Aorta (tissue), 5 donors: ENCODE results near the gene TTLL5. TPM values are rescaled to one million over a fixed set of nuclear protein-coding genes. Genes with fewer than 3 reads are reported as not detected.

Experiments used
- ATAC-seq: fragments of 200-7000 bp; cut with Tn5 transposase; one replicate; pipeline ENCODE4 v1.9.1; 2022; ENCODE audit warnings: moderate library complexity; ENCODE audit not compliant: low FRiP score
- DNase-seq, 2 donors: peaks; one replicate each; pipeline ENCODE4 v3.0.0-alpha.2; 2020
- H3K27ac ChIP-seq, 2 donors: one replicate each; pipeline ENCODE4 v1.5.1; 2013; ENCODE audit warnings: low read length in 2 of 2, mild to moderate bottlenecking in 2 of 2, moderate library complexity in 2 of 2, control low read depth in 1 of 2, inconsistent platforms in 1 of 2, low read depth in 1 of 2
- H3K27me3 ChIP-seq, 2 donors: one replicate each; pipeline ENCODE4 v1.6.1; 2013; ENCODE audit warnings: control low read depth in 1 of 2, low read length in 1 of 2, mild to moderate bottlenecking in 1 of 2, moderate library complexity in 1 of 2; ENCODE audit not compliant: insufficient read depth in 2 of 2, control insufficient read depth in 1 of 2
- H3K36me3 ChIP-seq, 2 donors: one replicate each; pipeline ENCODE4 v1.6.1; 2013; ENCODE audit warnings: control low read depth in 1 of 2, low read length in 1 of 2, mild to moderate bottlenecking in 1 of 2; ENCODE audit not compliant: insufficient read depth in 2 of 2, control insufficient read depth in 1 of 2
- H3K4me1 ChIP-seq, 2 donors: one replicate each; pipeline ENCODE4 v1.6.1; 2013; ENCODE audit warnings: low read length in 2 of 2, control low read depth in 1 of 2, mild to moderate bottlenecking in 1 of 2, moderate library complexity in 1 of 2; ENCODE audit not compliant: insufficient read depth in 2 of 2, control insufficient read depth in 1 of 2
- H3K4me3 ChIP-seq, 2 donors: one replicate each; pipeline ENCODE4 v1.5.1; 2013; ENCODE audit warnings: low read length in 2 of 2, control low read depth in 1 of 2, mild to moderate bottlenecking in 1 of 2
- H3K9me3 ChIP-seq: one replicate; pipeline ENCODE4 v1.6.1; 2013; ENCODE audit warnings: mild to moderate bottlenecking, low read length; ENCODE audit not compliant: control insufficient read depth
- WGBS, 2 donors: extraction: QIAGEN DNeasy Blood & Tissue Kit; methylation state at CpG; one replicate each; pipeline ENCODE4 v1.1.7; 2013; 5-methylcytosine and 5-hydroxymethylcytosine counted together
- intact Hi-C, 2 donors: fragments of 100-400 bp; cut with DNase I; formaldehyde crosslinking; loops; one replicate each; pipeline versions ENCODE4 v1.14.2 to v1.15.0; 2022
- polyA plus RNA-seq, 2 donors: library from polyadenylated mRNA; stranded (reverse); fragments of 200-250 nt; gene quantifications; one replicate each; pipeline ENCODE4 v1.2.3, GENCODE V29; 2013
- total RNA-seq, 2 donors: library from RNA; stranded (reverse); fragmentation: NEBNext Ultra II Directional; extraction: Animal tissue kit (Norgen Biotek cat#: 25700); gene quantifications; one replicate each; pipeline ENCODE4 v1.2.1, GENCODE V29; 2021
- donor health status: healthy with polysubstance abuse.
- donor health status: Bipolar disorder and iron deficiency.
- donor health status: DM: no; HTN: no; CAD: no.
- donor health status: DM: no; HTN: no; CAD: no.
- donor health status: DM: yes; HTN: yes; CAD: no.

TTLL5 gene
- total and polyA plus RNA-seq, 4 donors = 7.7 to 40.8 (median 22.8) TPM

DNA sequence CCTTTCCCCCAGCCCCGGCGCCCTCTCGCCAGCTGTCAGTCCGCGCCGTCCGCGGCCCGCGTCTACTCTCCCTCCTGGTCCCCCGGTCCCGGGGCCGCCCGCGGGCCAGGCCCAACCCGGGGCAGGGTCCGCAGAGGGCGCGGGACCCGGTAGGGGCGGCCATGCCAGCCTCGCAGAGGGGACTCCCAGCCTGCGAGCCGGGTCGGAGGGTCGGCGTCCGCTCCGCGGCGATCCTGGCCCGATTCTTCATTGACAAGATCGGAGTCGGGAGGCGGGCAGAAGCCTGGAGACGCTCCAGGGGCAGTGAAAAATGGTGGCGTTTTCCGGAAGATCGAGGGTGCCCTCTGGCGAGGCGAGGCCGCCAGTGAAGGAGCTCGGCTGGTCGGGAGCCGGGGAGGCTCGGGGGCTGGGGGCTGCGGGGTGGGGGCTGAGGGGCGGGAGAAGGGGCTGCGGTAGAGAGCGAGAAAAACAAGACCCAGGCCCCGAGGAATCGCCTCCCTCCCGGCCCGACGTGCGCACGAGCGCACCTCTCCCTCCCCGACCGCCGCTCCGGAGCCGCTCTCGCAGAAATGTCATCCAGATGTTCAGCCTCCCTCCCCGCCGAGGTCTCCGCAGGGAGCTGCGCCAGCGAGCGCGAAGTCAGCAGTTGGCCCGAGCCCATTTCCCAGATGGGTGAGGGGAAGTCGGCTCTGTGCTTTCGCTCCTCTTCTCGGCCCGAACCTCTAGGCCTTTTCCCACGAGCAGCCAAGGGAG lies 321.4 kb downstream of the TTLL5 start:
- ATAC-seq (peak; percentile 85), DNase-seq (peak; percentile 89 to 95)
- H3K27me3 ChIP-seq = no peaks in the 10 kb centered on the region
- H3K36me3 ChIP-seq = no peaks in the 10 kb centered on the region
- H3K4me3 ChIP-seq = peak overlapping the region; percentile 84 to 92
- peaks cover 2 to 3% of the 10 kb centered on the region in 2 donors for H3K4me1 ChIP-seq
- H3K9me3 ChIP-seq = no peaks in the 10 kb centered on the region
- WGBS, 2 donors = 0 to 1% methylated on average over 52 to 77 of the region's 77 CpGs
- H3K27ac ChIP-seq = peak overlapping the region; percentile 95 to 99
- intact Hi-C loops = loop anchor here (1.0 to 5.0 kb wide), 5 partner anchors 13 to 272 kb away; no protein-coding TSS in a partner anchor

- Histone ChIP-seq H3K4me1 (peaks cover 2 to 4% of the 10 kb centered on the region in 2 donors), H3K4me3 (no peak overlapping the region), H3K36me3 (no peaks in the 10 kb centered on the region), H3K9me3 (no peaks in the 10 kb centered on the region), H3K27me3 (no peaks in the 10 kb centered on the region), H3K27ac (peak overlapping the region; percentile 76 to 99)
- intact Hi-C loops = loop anchor here (2.0 to 5.0 kb wide), 2 partner anchors 76 to 272 kb away; no protein-coding TSS in a partner anchor
- no peak for ATAC-seq
- DNase-seq = no peak
- WGBS, 2 donors = 29 to 36% methylated on average over 7 of the region's 7 CpGs
These were observed 321.9 kb downstream of the TTLL5 start for GRCh38 chr14:75983019-75983358.

DNA sequence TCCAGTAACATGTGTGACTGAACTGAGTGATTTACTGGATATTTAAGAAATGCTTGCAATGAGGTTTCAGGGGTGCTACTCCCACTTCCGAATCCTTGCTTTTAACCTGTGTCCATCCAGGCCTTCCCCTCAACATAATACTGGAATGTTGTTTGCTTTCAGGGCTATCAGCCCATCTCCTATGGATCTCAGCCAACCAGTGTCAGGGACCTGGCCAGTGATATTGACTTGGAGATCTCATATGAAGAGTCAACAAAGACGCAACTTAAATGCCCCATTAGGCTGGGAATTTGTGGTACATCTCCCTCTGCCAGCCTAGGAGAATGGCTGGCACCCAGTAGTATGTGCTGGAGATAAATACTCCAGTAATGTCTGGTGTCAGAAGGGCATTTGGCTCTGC lies 323.6 kb downstream of the TTLL5 start:
- no peaks in the 10 kb centered on the region for H3K9me3 ChIP-seq
- intact Hi-C loops = loop anchor here in 1 of 2 donors (5.0 kb wide), 1 partner anchor 77 kb away; no protein-coding TSS in a partner anchor
- peaks cover 6 to 7% of the 10 kb centered on the region in 2 donors for H3K4me1 ChIP-seq
- H3K27me3 ChIP-seq = no peaks in the 10 kb centered on the region
- 31 to 43% methylated on average over 2 of the region's 2 CpGs for WGBS, 2 donors
- no peak overlapping the region for H3K4me3 ChIP-seq
- H3K36me3 ChIP-seq = peaks cover 0 to under 1% of the 10 kb centered on the region in 2 donors
- H3K27ac ChIP-seq = peak overlapping the region in 1 of 2 donors; percentile 62
- no peak for DNase-seq
- no peak for ATAC-seq

- peaks cover 8 to 9% of the 10 kb centered on the region in 2 donors for H3K4me1 ChIP-seq
- 0% methylated on average over 52 of the region's 52 CpGs for WGBS, 2 donors
- H3K27ac ChIP-seq = peak within 1 kb of the TSS; percentile 54 to 81
- ATAC-seq (peak; percentile 72), DNase-seq (peak; percentile 96 to 99)
- no peaks in the 10 kb centered on the region for H3K27me3 ChIP-seq
- intact Hi-C loops = no loop called here
- H3K4me3 ChIP-seq = peak within 1 kb of the TSS; percentile 78 to 91
- H3K36me3 ChIP-seq = peaks cover 0 to 1% of the 10 kb centered on the region in 2 donors
- H3K9me3 ChIP-seq = no peaks in the 10 kb centered on the region
These were observed 324.8 kb downstream of the TTLL5 start, which contains the start of gene IFT43 for GRCh38 chr14:75985618-75986438. Gene IFT43 (plus strand): TSS chr14:75985763. CDS start chr14:75985787, 24 bp downstream.

DNA sequence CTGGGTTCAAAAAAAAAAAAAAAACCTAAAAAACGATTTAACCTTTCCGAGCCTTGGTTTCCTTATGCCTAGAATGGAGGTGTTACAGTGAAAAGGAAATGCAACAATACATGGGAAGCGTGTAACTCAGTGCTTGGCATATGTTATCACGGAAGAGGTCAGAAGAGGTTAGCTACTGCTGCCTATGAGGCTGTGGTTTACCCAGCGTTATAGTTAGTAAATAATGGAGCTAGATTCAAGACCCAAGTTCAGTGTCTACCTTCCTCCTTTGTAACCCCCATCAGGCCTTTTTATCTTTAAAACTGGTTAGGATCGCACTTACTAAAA lies 325.4 kb downstream of the TTLL5 start:
- H3K4me3 ChIP-seq = peak overlapping the region; percentile 78 to 91
- H3K4me1 ChIP-seq = peaks cover 8 to 9% of the 10 kb centered on the region in 2 donors
- ATAC-seq (no peak), DNase-seq (no peak)
- H3K9me3 ChIP-seq = no peaks in the 10 kb centered on the region
- H3K27me3 ChIP-seq = no peaks in the 10 kb centered on the region
- intact Hi-C loops = no loop called here
- no peak overlapping the region for H3K27ac ChIP-seq
- peaks cover 0 to 1% of the 10 kb centered on the region in 2 donors for H3K36me3 ChIP-seq
- 5 to 8% methylated on average over 6 of the region's 6 CpGs for WGBS, 2 donors

- no peak for DNase-seq
- Histone ChIP-seq H3K27ac (peak overlapping the region in 1 of 2 donors; percentile 34), H3K4me3 (no peak overlapping the region), H3K4me1 (peaks cover 8 to 9% of the 10 kb centered on the region in 2 donors), H3K36me3 (peaks cover 0 to 1% of the 10 kb centered on the region in 2 donors), H3K9me3 (no peaks in the 10 kb centered on the region), H3K27me3 (no peaks in the 10 kb centered on the region)
- intact Hi-C loops = no loop called here
- 65 to 67% methylated on average over 3 of the region's 3 CpGs for WGBS, 2 donors
- no peak for ATAC-seq
These were observed 326.3 kb downstream of the TTLL5 start for GRCh38 chr14:75987201-75987970.

GRCh38 chr14:75989134-75989533 lies 328.1 kb downstream of the TTLL5 start:
- peaks cover 8 to 13% of the 10 kb centered on the region in 2 donors for H3K4me1 ChIP-seq
- H3K4me3 ChIP-seq = no peak overlapping the region
- intact Hi-C loops = no loop called here
- ATAC-seq (peak; percentile 82), DNase-seq (peak in 1 of 2 donors; percentile 67)
- peaks cover 0 to 1% of the 10 kb centered on the region in 2 donors for H3K36me3 ChIP-seq
- H3K27me3 ChIP-seq = no peaks in the 10 kb centered on the region
- WGBS, 2 donors = 8 to 13% methylated on average over 6 of the region's 6 CpGs
- no peaks in the 10 kb centered on the region for H3K9me3 ChIP-seq
- peak overlapping the region; percentile 68 to 99 for H3K27ac ChIP-seq

DNA sequence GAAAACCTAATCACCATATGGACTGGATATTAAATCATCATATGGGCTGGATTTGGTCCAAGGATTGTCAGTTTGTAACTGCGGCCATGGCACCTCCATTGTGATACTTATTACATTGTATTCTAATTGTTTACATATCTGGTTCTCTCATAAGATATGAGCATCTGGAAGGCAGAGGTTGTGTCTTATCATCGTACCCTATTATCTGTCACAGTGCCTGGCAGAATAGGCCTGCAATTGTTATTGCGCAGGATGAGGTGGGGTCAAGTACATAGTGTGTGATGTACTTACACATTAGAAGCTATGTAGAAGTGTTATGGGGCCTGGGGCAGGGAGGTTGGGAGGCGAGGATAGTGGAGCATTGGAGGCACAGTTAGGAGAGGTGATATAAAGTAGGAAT lies 329.3 kb downstream of the TTLL5 start:
- Histone ChIP-seq H3K4me1 (peaks cover 7 to 20% of the 10 kb centered on the region in 2 donors), H3K27me3 (no peaks in the 10 kb centered on the region), H3K9me3 (no peaks in the 10 kb centered on the region), H3K4me3 (no peak overlapping the region), H3K36me3 (peaks cover 0 to 1% of the 10 kb centered on the region in 2 donors), H3K27ac (peak overlapping the region in 1 of 2 donors; percentile 43)
- DNase-seq (no peak), ATAC-seq (no peak)
- intact Hi-C loops = no loop called here
- WGBS, 2 donors = 94 to 96% methylated on average over 4 of the region's 4 CpGs
